ENCODE results near the gene FGD6. TPM values are rescaled to one million over a fixed set of nuclear protein-coding genes. Genes with fewer than 3 reads are reported as not detected.
"Not testable (repeated sequence)": the region's sequence is repeated elsewhere in the genome, so short reads cannot be mapped to it uniquely, and the experiment has no call there.

FGD6 gene
- total RNA-seq, 1 donor from 2014 or later: 5.7 TPM

GRCh38 chr12:95201056-95201670, 16.1 kb downstream of the FGD6 start:
- Histone ChIP-seq H3K36me3 (ENCODE audit: control insufficient read depth in 3 of 3, insufficient read depth in 3 of 3, low read length in 3 of 3) (no peaks in the 10 kb centered on the region), H3K27ac (ENCODE audit: low read depth, low read length) (peak overlapping the region; percentile 3), H3K9me3 (ENCODE audit: control insufficient read depth in 3 of 3, low read length in 3 of 3) (no peaks in the 10 kb centered on the region), H3K27me3 (ENCODE audit: control insufficient read depth in 3 of 3, insufficient read depth in 3 of 3, low read length in 3 of 3) (no peaks in the 10 kb centered on the region), H3K9ac (ENCODE audit: low read depth in 1 of 3, low read length in 3 of 3) (no peak overlapping the region), H3K4me1 (ENCODE audit: control insufficient read depth in 3 of 3, insufficient read depth in 3 of 3, low read length in 3 of 3) (peaks cover 6 to 16% (median 11%) of the 10 kb centered on the region in 3 donors), H3K4me3 (ENCODE audit: low read length in 3 of 3) (no peak overlapping the region)

GRCh38 chr12:95200128-95200894, 17.0 kb downstream of the FGD6 start:
- H3K27me3 ChIP-seq (ENCODE audit: control insufficient read depth in 3 of 3, insufficient read depth in 3 of 3, low read length in 3 of 3): no peaks in the 10 kb centered on the region
- no peaks in the 10 kb centered on the region for H3K36me3 ChIP-seq (ENCODE audit: control insufficient read depth in 3 of 3, insufficient read depth in 3 of 3, low read length in 3 of 3)
- H3K4me3 ChIP-seq (ENCODE audit: low read length in 3 of 3): no peak overlapping the region
- H3K9ac ChIP-seq (ENCODE audit: low read depth in 1 of 3, low read length in 3 of 3): no peak overlapping the region
- peak overlapping the region; percentile 3 for H3K27ac ChIP-seq (ENCODE audit: low read depth, low read length)
- H3K9me3 ChIP-seq (ENCODE audit: control insufficient read depth in 3 of 3, low read length in 3 of 3): no peaks in the 10 kb centered on the region
- H3K4me1 ChIP-seq (ENCODE audit: control insufficient read depth in 3 of 3, insufficient read depth in 3 of 3, low read length in 3 of 3): peaks cover 2 to 12% (median 5%) of the 10 kb centered on the region in 3 donors

- Histone ChIP-seq H3K27ac (ENCODE audit: low read depth, low read length) (no peak overlapping the region), H3K4me1 (ENCODE audit: control insufficient read depth in 3 of 3, insufficient read depth in 3 of 3, low read length in 3 of 3) (peaks cover 2 to 4% (median 3%) of the 10 kb centered on the region in 3 donors), H3K9me3 (ENCODE audit: control insufficient read depth in 3 of 3, low read length in 3 of 3) (no peaks in the 10 kb centered on the region), H3K9ac (ENCODE audit: low read depth in 1 of 3, low read length in 3 of 3) (no peak overlapping the region), H3K27me3 (ENCODE audit: control insufficient read depth in 3 of 3, insufficient read depth in 3 of 3, low read length in 3 of 3) (no peaks in the 10 kb centered on the region), H3K36me3 (ENCODE audit: control insufficient read depth in 3 of 3, insufficient read depth in 3 of 3, low read length in 3 of 3) (no peaks in the 10 kb centered on the region), H3K4me3 (ENCODE audit: low read length in 3 of 3) (no peak overlapping the region)
Observed at GRCh38 chr12:95198914-95199313, 18.4 kb downstream of the FGD6 start.

GRCh38 chr12:95197636-95198035, 19.6 kb downstream of the FGD6 start:
- Histone ChIP-seq H3K27ac (ENCODE audit: low read depth, low read length) (no peak overlapping the region), H3K4me3 (ENCODE audit: low read length in 3 of 3) (no peak overlapping the region), H3K9me3 (ENCODE audit: control insufficient read depth in 3 of 3, low read length in 3 of 3) (no peaks in the 10 kb centered on the region), H3K4me1 (ENCODE audit: control insufficient read depth in 3 of 3, insufficient read depth in 3 of 3, low read length in 3 of 3) (peaks cover 0 to 3% (median 2%) of the 10 kb centered on the region in 3 donors), H3K36me3 (ENCODE audit: control insufficient read depth in 3 of 3, insufficient read depth in 3 of 3, low read length in 3 of 3) (no peaks in the 10 kb centered on the region), H3K27me3 (ENCODE audit: control insufficient read depth in 3 of 3, insufficient read depth in 3 of 3, low read length in 3 of 3) (no peaks in the 10 kb centered on the region), H3K9ac (ENCODE audit: low read depth in 1 of 3, low read length in 3 of 3) (no peak overlapping the region)

GRCh38 chr12:95196875-95197569, 20.2 kb downstream of the FGD6 start:
- not testable (repeated sequence) for H3K9me3 ChIP-seq (ENCODE audit: control insufficient read depth in 3 of 3, low read length in 3 of 3); H3K9ac ChIP-seq (ENCODE audit: low read depth in 1 of 3, low read length in 3 of 3); H3K36me3 ChIP-seq (ENCODE audit: control insufficient read depth in 3 of 3, insufficient read depth in 3 of 3, low read length in 3 of 3); H3K27ac ChIP-seq (ENCODE audit: low read depth, low read length); H3K4me1 ChIP-seq (ENCODE audit: control insufficient read depth in 3 of 3, insufficient read depth in 3 of 3, low read length in 3 of 3); H3K27me3 ChIP-seq (ENCODE audit: control insufficient read depth in 3 of 3, insufficient read depth in 3 of 3, low read length in 3 of 3); H3K4me3 ChIP-seq (ENCODE audit: low read length in 3 of 3)

- Histone ChIP-seq H3K9ac (ENCODE audit: low read depth in 1 of 3, low read length in 3 of 3) (no peak overlapping the region), H3K9me3 (ENCODE audit: control insufficient read depth in 3 of 3, low read length in 3 of 3) (no peaks in the 10 kb centered on the region), H3K36me3 (ENCODE audit: control insufficient read depth in 3 of 3, insufficient read depth in 3 of 3, low read length in 3 of 3) (no peaks in the 10 kb centered on the region)
Observed at GRCh38 chr12:95195122-95195521, 22.1 kb downstream of the FGD6 start.

GRCh38 chr12:95193139-95193538, 24.1 kb downstream of the FGD6 start:
- Histone ChIP-seq H3K27ac (ENCODE audit: low read depth, low read length) (no peak overlapping the region), H3K36me3 (ENCODE audit: control insufficient read depth in 3 of 3, insufficient read depth in 3 of 3, low read length in 3 of 3) (peaks cover 0 to 2% (median 0%) of the 10 kb centered on the region in 3 donors), H3K27me3 (ENCODE audit: control insufficient read depth in 3 of 3, insufficient read depth in 3 of 3, low read length in 3 of 3) (no peaks in the 10 kb centered on the region), H3K4me3 (ENCODE audit: low read length in 3 of 3) (no peak overlapping the region), H3K9me3 (ENCODE audit: control insufficient read depth in 3 of 3, low read length in 3 of 3) (no peaks in the 10 kb centered on the region), H3K9ac (ENCODE audit: low read depth in 1 of 3, low read length in 3 of 3) (no peak overlapping the region), H3K4me1 (ENCODE audit: control insufficient read depth in 3 of 3, insufficient read depth in 3 of 3, low read length in 3 of 3) (peaks cover 0 to 3% (median 2%) of the 10 kb centered on the region in 3 donors)

More at GRCh38 chr12:95195122-95195521, 22.1 kb downstream of the FGD6 start:
- H3K4me3 ChIP-seq (ENCODE audit: low read length in 3 of 3): no peak overlapping the region
- peaks cover 0 to 3% (median 2%) of the 10 kb centered on the region in 3 donors for H3K4me1 ChIP-seq (ENCODE audit: control insufficient read depth in 3 of 3, insufficient read depth in 3 of 3, low read length in 3 of 3)
- no peak overlapping the region for H3K27ac ChIP-seq (ENCODE audit: low read depth, low read length)
- H3K27me3 ChIP-seq (ENCODE audit: control insufficient read depth in 3 of 3, insufficient read depth in 3 of 3, low read length in 3 of 3): no peaks in the 10 kb centered on the region

GRCh38 chr12:95192271-95192670, 25.0 kb downstream of the FGD6 start:
- no peaks in the 10 kb centered on the region for H3K27me3 ChIP-seq (ENCODE audit: control insufficient read depth in 3 of 3, insufficient read depth in 3 of 3, low read length in 3 of 3)
- H3K36me3 ChIP-seq (ENCODE audit: control insufficient read depth in 3 of 3, insufficient read depth in 3 of 3, low read length in 3 of 3): peaks cover 0 to 2% (median 0%) of the 10 kb centered on the region in 3 donors
- no peak overlapping the region for H3K4me3 ChIP-seq (ENCODE audit: low read length in 3 of 3)
- no peak overlapping the region for H3K27ac ChIP-seq (ENCODE audit: low read depth, low read length)
- no peaks in the 10 kb centered on the region for H3K4me1 ChIP-seq (ENCODE audit: control insufficient read depth in 3 of 3, insufficient read depth in 3 of 3, low read length in 3 of 3)
- no peak overlapping the region for H3K9ac ChIP-seq (ENCODE audit: low read depth in 1 of 3, low read length in 3 of 3)
- no peaks in the 10 kb centered on the region for H3K9me3 ChIP-seq (ENCODE audit: control insufficient read depth in 3 of 3, low read length in 3 of 3)

GRCh38 chr12:95191060-95191696, 26.1 kb downstream of the FGD6 start:
- no peaks in the 10 kb centered on the region for H3K4me1 ChIP-seq (ENCODE audit: control insufficient read depth in 3 of 3, insufficient read depth in 3 of 3, low read length in 3 of 3)
- peaks cover 0 to 2% (median 0%) of the 10 kb centered on the region in 3 donors for H3K36me3 ChIP-seq (ENCODE audit: control insufficient read depth in 3 of 3, insufficient read depth in 3 of 3, low read length in 3 of 3)
- H3K9ac ChIP-seq (ENCODE audit: low read depth in 1 of 3, low read length in 3 of 3): no peak overlapping the region
- no peak overlapping the region for H3K27ac ChIP-seq (ENCODE audit: low read depth, low read length)
- no peak overlapping the region for H3K4me3 ChIP-seq (ENCODE audit: low read length in 3 of 3)
- H3K27me3 ChIP-seq (ENCODE audit: control insufficient read depth in 3 of 3, insufficient read depth in 3 of 3, low read length in 3 of 3): no peaks in the 10 kb centered on the region
- H3K9me3 ChIP-seq (ENCODE audit: control insufficient read depth in 3 of 3, low read length in 3 of 3): no peaks in the 10 kb centered on the region

Measured in skeletal muscle tissue (tissue), 4 donors.